IPS-18c (cell line): ENCODE measurements around the gene NOL12.

Source experiments
- H3K4me3 ChIP-seq: 2 replicates; pipeline ENCODE4 v1.7.0; 2013; ENCODE audit warnings: low read depth, mild to moderate bottlenecking, low read length, moderate library complexity; ENCODE audit not compliant: insufficient read depth
- H3K9me3 ChIP-seq: one replicate; pipeline ENCODE4 v1.6.1; 2013; ENCODE audit warnings: mild to moderate bottlenecking, low read length, moderate library complexity; ENCODE audit not compliant: control insufficient read depth, insufficient read depth

Gene NOL12

DNA sequence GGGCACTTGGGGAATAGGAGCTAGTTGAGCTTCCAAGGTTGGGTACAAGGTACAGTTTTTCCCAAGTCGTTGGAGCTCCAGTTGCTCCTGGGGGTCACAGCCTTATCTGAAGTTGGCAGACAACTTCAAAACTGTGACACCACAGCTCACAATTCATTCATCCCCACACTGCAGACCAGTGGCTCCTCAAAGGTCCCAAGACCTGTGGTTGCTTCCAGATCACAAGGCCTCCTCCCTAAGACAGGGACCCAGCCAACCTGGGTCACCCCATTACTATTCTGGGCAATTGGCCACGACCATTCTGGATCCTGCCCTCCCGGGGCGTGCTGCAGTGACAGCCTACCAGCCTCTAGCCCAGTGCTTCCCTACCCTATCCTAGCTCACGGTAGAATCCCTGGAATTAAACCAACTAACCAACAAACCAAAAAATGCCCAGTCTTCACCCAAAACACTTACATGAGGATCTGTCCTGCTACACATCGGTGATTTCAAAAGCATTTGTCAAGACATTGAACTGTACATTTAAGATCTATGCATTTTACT is 28.5 kb upstream of the NOL12 start:
- Histone ChIP-seq H3K9me3 (no peaks in the 10 kb centered on the region), H3K4me3 (peak overlapping the region; percentile 52)

DNA sequence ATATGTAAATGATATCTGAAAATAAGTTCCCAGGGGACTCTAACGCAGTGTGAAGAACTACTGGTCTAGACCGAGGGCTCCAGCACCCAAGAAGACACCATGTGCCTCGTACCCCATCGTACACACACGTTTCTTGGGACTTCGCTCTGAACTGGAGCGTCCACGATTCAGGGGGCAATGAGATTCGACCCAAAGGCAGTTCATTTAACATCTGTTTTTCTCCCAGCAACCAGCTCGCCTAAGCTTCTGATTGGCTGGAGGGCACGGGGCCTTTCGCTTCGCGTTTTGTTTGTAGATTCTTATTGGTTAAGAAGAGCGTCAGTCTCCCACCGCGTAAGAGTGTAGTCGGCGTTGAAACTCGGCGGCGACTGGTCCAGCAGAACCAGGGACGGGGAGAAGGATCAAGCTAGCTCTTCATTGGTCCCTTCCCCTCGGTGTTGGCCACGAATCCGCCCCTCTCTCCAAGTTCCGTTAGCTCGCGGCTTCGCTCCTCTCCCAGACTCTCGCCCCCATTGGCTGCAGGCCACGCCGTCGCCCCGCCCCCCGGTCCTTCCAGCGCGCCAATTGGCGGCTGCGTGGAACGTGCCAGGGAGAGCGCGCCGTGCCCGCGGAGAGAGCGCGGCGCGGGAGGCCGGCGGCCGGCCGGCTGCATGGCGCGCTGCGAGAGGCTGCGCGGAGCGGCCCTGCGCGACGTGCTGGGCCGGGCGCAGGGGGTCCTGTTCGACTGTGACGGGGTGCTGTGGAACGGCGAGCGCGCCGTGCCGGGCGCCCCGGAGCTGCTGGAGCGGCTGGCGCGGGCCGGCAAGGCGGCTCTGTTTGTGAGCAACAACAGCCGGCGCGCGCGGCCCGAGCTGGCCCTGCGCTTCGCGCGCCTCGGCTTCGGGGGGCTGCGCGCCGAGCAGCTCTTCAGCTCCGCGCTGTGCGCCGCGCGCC is 27.7 kb upstream of the NOL12 start, which contains the start of gene PDXP:
TSS of gene PDXP (plus strand) at position 591 of the 933 bp plus-strand sequence. CDS start at position 651, 60 bp downstream.
- H3K4me3 ChIP-seq = peak within 1 kb of the TSS; percentile 81
- no peaks in the 10 kb centered on the region for H3K9me3 ChIP-seq

DNA sequence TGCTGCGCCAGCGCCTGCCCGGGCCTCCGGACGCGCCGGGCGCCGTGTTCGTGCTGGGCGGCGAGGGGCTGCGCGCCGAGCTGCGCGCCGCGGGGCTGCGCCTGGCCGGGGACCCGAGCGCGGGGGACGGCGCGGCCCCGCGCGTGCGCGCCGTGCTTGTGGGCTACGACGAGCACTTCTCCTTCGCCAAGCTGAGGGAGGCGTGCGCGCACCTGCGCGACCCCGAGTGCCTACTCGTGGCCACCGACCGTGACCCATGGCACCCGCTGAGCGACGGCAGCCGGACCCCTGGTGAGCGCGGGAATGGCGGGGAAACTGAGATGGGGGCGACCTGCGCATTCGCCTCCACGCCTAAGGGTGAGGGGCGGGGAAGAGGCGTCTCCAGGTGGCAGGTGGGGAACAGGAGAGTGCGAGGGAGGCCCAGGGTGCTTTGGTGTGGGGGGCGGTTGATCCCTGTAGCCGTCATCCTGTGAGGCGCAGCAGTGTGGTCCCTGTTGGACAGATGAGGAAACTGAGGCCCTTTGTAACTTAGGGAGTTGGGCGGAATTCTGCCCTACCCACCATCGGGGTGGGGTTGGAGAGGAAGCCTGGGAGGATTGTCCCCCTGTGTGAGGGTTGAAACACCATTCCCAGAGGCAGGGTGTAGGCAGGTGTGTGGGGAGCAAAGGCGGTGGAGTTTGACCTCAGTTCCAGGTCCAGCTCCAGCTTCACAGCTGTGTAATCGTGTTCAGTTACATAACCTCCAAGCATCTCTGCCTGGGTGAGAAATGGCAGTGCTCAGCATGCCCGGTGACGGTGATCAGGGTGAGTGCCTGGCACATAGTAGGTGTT is 26.9 kb upstream of the NOL12 start:
- peak overlapping the region; percentile 81 for H3K4me3 ChIP-seq
- no peaks in the 10 kb centered on the region for H3K9me3 ChIP-seq

DNA sequence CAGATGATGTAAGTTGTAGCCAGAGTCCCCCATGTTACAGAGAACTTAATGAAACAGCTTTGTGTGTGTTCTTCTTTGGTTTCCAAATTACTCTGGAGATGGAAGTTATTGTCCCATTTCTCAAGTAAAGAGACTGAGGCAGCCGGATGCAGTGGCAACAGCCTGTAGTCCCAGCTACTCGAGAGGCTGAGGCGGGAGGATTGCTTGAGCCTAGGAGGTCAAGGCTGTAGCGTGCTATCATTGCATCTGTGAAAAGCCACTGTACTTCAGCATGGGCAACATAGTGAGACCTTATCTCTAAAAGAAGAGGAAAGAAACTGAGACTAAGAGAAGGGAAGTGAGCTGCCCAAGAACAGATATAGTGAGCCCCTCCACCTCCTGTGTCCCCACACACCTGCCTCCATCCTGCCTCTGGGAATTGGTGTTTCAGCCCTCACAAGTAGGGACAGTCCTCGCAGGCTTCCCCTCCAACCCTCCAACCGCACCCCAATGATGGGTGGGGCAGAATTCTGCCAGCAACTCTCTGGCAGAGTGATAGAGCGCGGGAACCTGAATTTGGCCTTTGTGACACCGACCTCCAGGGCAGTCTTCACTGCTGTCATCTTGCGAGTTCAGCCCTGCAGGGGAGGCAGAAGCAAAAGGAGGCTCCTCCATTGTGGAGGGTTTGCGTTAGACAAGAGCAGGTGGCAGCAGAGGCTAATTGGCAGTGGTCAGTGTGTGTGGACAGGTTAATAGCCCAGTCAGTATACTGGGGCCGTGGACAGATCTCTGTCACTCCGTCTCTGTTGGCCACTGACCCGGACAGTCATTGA is 26.0 kb upstream of the NOL12 start:
- no peaks in the 10 kb centered on the region for H3K9me3 ChIP-seq
- peak overlapping the region; percentile 81 for H3K4me3 ChIP-seq

DNA sequence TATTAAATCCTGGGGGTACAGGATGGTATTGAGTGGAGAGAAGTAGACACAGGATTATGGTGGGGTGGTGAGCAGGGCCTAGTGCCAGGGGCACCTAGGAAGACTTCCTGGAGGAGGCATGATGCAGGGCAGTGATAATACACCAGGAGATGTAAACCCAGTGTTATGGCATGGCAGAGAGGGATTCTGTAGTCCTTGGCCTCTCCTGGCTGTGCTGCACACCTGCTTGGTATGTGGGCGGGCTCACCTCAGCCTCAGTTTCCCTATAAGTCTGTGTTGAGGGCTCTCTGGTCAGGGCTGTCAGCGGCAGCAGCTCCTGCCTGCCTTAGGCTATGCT is 25.5 kb upstream of the NOL12 start:
- H3K9me3 ChIP-seq = no peaks in the 10 kb centered on the region
- H3K4me3 ChIP-seq = no peak overlapping the region

DNA sequence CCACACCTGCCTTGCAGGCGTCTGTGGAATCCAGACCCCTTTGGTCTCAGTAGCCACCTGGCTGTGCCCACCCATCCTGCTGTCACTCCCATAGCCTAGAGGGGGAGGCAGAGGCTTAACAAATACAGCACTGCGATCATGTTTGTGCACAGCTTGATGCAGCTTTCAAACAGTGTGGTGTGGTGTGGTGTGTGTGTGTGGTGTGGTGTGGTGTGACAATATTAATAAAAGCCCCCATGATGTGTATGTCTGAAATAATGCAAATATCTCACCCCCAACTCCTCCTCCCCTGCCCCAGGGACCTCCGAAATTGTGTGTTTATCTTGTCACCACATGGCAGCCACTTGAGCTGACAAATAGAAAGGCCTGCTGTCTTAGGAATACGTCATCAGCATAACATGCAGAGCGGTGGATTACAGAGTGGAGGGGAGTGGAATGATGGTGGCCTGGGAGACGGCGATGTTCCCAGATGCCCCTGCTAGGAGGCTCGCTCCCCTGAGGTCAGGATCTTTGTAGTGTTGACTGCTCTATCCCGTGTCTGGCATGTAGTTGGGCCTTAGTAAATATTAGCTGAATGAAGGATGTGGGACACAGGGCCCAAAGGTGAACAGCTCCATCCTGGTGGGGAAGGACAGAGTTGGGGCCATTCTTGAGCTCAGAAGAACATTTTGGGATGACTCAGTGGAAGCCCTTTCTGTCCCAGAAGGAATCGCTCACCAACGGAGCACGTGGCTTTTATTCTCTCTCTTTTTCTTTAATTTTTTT is 24.8 kb upstream of the NOL12 start:
- H3K9me3 ChIP-seq = no peaks in the 10 kb centered on the region
- no peak overlapping the region for H3K4me3 ChIP-seq

DNA sequence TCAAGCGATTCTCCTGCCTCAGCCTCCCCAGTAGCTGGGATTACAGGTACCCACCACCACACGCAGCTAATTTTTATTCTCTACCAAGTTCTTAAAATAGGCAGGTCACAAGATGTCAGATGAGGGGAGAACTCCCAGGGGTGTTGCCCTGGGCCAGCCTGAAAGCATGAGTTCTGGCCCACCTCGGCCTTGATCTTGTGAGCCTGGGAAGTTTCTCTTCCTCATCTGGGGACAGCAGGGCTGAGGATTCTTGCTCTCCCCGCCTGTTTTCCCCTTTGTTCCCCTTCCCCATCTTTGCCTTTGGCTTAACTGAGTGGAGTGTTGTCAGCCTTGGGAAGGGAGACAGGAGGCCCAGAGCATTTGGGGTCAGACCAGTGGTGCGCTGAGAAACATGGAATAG is 24.1 kb upstream of the NOL12 start:
- Histone ChIP-seq H3K9me3 (no peaks in the 10 kb centered on the region), H3K4me3 (no peak overlapping the region)

DNA sequence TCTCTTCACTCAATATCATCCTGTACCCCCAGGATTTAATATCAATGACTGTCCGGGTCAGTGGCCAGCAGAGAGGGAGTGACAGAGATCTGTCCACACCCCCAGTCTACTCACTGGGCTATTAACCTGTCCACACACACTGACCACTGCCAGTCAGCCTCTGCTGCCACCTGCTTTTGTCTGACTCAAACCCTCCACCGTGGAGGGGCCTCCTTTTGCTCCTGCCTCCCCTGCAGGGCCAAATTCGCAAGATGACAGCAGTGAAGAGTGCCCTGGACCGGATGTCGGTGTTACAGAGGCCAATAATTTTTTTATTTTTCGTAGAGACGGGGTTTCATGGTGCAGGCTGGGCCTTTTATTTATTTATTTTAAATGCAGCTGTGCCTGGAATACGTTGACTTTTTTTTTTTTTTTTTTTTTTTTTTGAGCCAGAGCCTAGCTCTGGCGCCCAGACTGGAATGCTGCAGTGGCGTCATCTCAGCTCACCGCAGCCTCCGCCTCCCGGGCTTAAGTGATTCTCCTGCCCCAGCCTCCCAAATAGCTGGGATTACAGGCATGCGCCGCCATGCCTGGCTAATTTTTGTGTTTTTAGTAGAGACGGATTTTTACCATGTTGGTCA is 22.5 kb upstream of the NOL12 start:
- Histone ChIP-seq H3K4me3 (no peak overlapping the region), H3K9me3 (no peaks in the 10 kb centered on the region)

DNA sequence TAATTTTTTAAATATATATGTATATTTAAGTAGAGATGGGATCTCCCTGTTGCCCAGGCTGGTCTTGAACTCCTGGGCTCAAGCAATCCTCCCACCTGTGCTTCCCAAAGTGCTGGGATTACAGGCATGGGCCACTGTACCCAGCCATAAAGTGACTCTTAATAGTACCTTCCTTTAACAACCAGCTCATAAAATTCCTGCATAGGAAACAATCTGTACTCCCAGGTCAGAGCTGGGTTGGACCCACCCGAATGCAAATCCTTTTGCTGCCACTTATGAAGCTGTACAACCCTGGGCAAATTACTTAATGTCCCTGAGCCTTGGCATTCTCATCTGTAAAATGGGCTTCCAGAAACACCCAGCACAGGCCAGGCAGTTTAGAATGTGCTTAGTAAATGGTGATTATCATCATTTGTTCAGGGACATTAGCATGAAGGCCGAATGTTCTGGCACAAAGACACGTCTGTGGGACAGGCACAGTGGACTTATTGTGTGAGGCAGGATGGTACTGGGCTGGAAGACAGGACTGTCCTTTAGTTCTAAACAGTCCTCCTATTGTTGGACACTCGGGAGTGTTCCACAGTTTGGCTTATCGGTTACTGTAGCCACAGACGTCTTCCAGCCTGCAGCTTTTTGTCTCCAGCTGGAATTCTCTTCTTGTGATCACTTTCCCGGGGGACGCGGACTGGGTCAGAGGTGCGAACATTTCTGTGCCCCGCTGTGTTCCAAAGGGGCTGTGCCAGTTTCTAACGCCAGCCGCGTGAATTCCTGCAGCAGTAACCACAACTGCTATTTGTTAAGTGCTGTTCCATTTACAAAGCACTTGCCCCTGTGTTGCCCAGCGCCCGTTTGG is 21.7 kb upstream of the NOL12 start:
- H3K4me3 ChIP-seq = no peak overlapping the region
- no peaks in the 10 kb centered on the region for H3K9me3 ChIP-seq

DNA sequence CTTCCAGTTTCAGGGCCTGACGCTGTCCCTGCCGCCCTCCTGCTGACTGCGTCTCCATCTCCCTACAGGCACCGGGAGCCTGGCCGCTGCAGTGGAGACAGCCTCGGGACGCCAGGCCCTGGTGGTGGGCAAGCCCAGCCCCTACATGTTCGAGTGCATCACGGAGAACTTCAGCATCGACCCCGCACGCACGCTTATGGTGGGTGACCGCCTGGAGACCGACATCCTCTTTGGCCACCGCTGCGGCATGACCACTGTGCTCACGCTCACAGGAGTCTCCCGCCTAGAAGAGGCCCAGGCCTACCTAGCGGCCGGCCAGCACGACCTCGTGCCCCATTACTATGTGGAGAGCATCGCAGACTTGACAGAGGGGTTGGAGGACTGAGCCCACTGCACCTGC is 20.7 kb upstream of the NOL12 start:
- Histone ChIP-seq H3K9me3 (no peaks in the 10 kb centered on the region), H3K4me3 (no peak overlapping the region)

DNA sequence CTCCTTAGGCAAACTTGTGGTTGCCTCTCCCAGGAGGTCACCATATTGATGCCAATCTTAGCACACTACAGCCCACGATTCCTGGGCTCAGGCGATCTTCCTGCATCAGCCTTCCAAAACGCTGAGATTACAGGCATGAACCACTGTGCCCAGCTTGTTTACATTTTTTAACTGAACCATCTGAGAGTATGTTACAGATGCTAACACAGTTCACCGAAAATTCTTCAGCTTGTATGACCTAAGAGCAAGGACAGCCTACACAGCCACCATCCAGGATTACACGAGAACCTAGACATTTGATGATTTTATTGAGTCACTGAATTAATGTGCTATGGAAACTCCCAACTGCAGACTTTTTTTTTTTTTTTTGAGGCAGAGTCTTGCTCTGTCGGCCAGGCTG is 16.6 kb upstream of the NOL12 start:
- H3K4me3 ChIP-seq = no peak overlapping the region
- no peaks in the 10 kb centered on the region for H3K9me3 ChIP-seq

DNA sequence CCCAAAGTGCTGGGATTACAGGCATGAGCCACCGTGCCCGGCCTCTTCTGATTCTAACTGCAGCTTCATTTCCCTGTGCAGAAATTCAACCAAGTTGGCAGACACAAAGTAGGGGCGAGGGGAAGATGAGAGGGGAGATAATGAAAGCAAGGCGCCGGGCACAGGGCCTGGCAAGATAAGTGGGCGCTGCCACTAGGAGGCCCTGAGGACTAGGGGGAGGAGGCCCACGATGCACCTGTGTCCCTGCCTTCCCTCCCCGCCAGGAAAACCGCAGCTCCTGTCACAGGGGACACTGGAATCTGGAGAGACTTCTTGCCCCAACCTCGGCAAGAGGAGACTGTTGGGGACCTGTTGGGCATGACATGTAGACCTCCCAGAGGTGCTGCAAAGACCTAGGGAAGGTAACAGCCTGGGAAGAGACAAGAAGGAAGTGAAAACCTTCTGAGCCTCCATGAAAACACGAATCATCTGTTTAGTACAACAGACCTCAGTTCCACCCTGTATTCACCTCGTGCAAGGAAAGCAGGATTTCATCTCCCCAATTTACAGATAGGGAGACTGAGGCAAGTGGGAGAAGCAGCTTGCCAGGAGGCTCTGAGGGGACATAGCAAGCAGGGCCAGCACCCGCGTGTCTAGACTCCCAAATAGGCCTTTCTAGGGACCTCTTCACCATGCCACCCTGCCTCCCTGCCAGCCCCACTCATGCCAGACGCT is 13.8 kb upstream of the NOL12 start:
- H3K4me3 ChIP-seq = no peak overlapping the region
- H3K9me3 ChIP-seq = no peaks in the 10 kb centered on the region

DNA sequence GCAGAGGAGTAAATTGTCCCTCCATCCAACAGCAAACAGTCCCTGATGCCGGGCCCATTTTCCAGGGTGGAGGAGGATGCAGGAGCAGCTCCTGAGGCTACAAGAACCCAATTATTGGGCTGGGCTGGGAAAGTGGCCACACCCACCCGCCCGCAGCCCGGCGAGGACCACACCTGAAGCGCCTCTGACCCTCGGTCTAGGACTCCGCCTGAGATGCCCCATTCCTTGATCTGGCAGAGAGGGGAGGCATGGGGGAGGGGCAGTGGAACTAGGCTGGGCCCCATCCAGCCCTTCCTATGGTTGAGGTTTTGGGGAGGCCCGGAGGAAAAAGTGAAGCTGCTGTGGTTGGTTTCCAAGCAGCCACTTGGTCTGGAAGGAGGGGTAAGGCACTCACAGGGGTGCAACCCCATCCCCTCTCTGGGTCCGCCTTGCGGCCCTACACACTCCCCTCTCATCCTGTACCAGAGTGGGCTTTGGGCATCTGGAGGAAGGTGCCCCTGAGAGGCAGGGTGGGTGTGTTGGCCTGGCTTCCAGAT is 13.2 kb upstream of the NOL12 start:
- H3K4me3 ChIP-seq = no peak overlapping the region
- no peaks in the 10 kb centered on the region for H3K9me3 ChIP-seq

DNA sequence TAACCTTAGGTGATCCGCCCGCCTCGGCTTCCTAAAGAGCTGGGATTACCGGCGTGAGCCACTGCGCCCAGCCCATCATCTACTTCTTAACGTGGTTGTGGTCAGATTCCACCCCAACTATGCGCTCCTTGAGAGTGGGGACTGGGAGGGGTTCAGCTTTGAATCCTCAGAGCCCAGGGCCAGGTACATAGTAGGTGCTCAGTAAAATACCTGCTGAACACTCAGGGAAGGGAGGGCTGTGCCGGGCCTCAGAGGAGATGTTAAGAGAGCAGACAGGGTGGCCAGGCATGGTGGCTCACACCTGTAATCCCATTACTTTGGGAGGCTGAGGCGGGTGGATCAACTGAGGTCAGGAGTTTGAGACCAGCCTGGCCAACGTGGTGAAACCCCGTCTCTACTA is 11.9 kb upstream of the NOL12 start:
- no peaks in the 10 kb centered on the region for H3K9me3 ChIP-seq
- H3K4me3 ChIP-seq = no peak overlapping the region
